Gastrocnemius medialis (tissue), 4 donors: Measurements from ENCODE around the gene FGF4. TPM values are rescaled to one million over a fixed set of nuclear protein-coding genes. Genes with fewer than 3 reads are reported as not detected.
"Not testable (repeated sequence)": the region's sequence is repeated elsewhere in the genome, so short reads cannot be mapped to it uniquely, and the experiment has no call there.

Source experiments
- ATAC-seq, 2 donors: fragments of 150-250 bp; one replicate each; pipeline ENCODE4 v1.9.1; 2016
- DNase-seq, 2 donors: peaks; one replicate each; pipeline ENCODE4 v3.0.0-alpha.2; 2019
- H3K27ac ChIP-seq, 4 donors: fragments of 200-600 bp; sonication (generic); 1 replicate in 1 of 4; 2 replicates in 3 of 4; pipeline ENCODE4 v1.5.1; 2016 to 2018; ENCODE audit warnings: mild to moderate bottlenecking in 2 of 4, moderate library complexity in 1 of 4
- H3K27me3 ChIP-seq, 3 donors: fragments of 200-600 bp; sonication (generic) in 2 of 3; 1 replicate in 1 of 3; 2 replicates in 2 of 3; pipeline versions ENCODE4 v1.5.1 to v1.6.0; 2016 to 2019; ENCODE audit warnings: mild to moderate bottlenecking in 1 of 3, moderate library complexity in 1 of 3
- H3K36me3 ChIP-seq, 2 donors: fragments of 200-600 bp; sonication (generic) in 1 of 2; one replicate each; pipeline ENCODE4 v1.5.1; 2017 to 2018
- H3K4me1 ChIP-seq, 2 donors: fragments of 200-600 bp; sonication (generic) in 1 of 2; one replicate each; pipeline ENCODE4 v1.5.1; 2016 to 2017; ENCODE audit warnings: mild to moderate bottlenecking in 2 of 2
- H3K4me3 ChIP-seq, 4 donors: fragments of 200-600 bp; sonication (generic) in 3 of 4; 1 replicate in 1 of 4; 2 replicates in 3 of 4; pipeline ENCODE4 v1.5.1; 2016 to 2019; ENCODE audit warnings: mild to moderate bottlenecking in 2 of 4
- H3K9me3 ChIP-seq, 3 donors: fragments of 200-600 bp; sonication (generic) in 2 of 3; 1 replicate in 1 of 3; 2 replicates in 2 of 3; pipeline ENCODE4 v1.5.1; 2016 to 2019
- POLR2A ChIP-seq, 2 donors: fragments of 450-650 bp; IDR thresholded peaks; one replicate each; pipeline ENCODE4 v1.6.1; 2017; ENCODE audit warnings: antibody characterized with exemption in 2 of 2, mild to moderate bottlenecking in 2 of 2, moderate library complexity in 2 of 2
- in situ Hi-C, 4 donors: fragments of 200-750 bp; cut with MboI; loops; one replicate each; pipeline versions ENCODE4 v1.15.0 to v1.8.0; 2017; ENCODE audit warnings: low sequenced_read_pairs in 4 of 4
- intact Hi-C: fragments of 100-400 bp; cut with DNase I; formaldehyde crosslinking; loops from one replicate; pipeline ENCODE4 v1.15.1; 2023; ENCODE audit warnings: low total_unique reads
- total RNA-seq, 4 donors: library from RNA; depleted of rRNA; stranded (reverse); fragments of >200 nt; gene quantifications; one replicate each; pipeline versions ENCODE4 v1.1.0 to v1.2.3, GENCODE V29; 2016
- TF ChIP-seq, protein P1 (sequence below), 5 experiments: fragments of 450-650 bp in 3 of 5; fragments of 200-600 bp in 2 of 5; sonication (generic) in 2 of 5; IDR thresholded peaks in 4 of 5; conservative IDR thresholded peaks in 1 of 5; 1 replicate in 4 of 5; 2 replicates in 1 of 5; pipeline ENCODE4 v1.5.1; 2016 to 2019; ENCODE audit warnings: antibody characterized with exemption in 5 of 5, mild to moderate bottlenecking in 3 of 5, moderate library complexity in 3 of 5

FGF4 gene
- total RNA-seq, 4 donors from 2014 or later: not detected

DNA sequence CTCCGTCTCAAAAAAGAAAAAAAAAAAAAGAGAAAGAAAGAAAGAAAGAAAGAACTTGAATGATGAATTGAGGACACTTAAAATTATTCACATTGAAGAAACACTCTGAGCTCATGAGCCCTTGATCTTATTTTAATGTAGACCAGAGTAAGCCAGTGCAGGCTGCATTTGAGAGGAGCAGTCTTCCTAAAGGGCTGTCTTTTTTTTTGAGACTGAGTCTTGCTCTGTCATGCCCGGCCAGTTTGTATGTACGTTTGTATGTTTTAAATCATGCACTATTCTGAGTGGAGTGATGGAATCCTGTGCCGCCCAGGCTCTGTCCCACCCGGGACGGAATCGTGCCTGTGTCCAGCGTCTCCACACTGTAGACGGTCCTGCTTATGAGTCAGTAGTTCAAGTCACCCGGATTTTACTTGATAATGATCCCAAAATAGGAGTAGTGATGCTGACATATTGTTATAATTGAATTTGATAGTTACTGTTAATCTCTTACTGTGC, 9.6 kb downstream of the FGF4 start:
- no peak for DNase-seq

DNA sequence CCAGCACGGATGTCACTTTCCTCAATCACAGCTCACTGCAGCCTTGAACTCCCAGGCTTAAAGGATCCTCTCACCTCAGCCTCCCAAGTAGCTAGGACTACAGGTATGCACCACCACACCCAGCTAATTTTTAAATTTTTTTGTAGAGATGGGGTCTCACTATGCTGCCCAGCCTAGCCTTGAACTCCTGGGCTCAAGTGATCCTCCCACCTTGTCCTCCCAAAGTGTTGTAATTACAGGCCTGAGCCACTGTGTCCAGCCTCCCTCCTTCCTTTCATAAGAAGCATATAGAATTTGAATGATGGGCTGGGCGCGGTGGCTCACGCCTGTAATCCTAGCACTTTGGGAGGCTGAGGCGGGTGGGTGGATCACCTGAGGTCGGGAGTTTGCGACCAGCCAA, 10.2 kb downstream of the FGF4 start:
- H3K9me3 ChIP-seq, intact Hi-C loops, ATAC-seq, H3K36me3 ChIP-seq, H3K4me3 ChIP-seq, H3K27ac ChIP-seq, in situ Hi-C loops, H3K4me1 ChIP-seq, DNase-seq: not testable (repeated sequence)
- H3K27me3 ChIP-seq: peaks cover 0 to 15% (median 15%) of the 10 kb centered on the region in 3 donors

More for the DNA sequence above, 9.6 kb downstream of the FGF4 start:
- peaks cover 0 to 21% (median 17%) of the 10 kb centered on the region in 3 donors for H3K27me3 ChIP-seq
- no peaks in the 10 kb centered on the region for H3K4me1 ChIP-seq
- H3K9me3 ChIP-seq: no peaks in the 10 kb centered on the region
- no peak overlapping the region for H3K4me3 ChIP-seq
- intact Hi-C loops (no loop called here), in situ Hi-C loops (no loop called here)
- no peak overlapping the region for H3K27ac ChIP-seq
- no peak for TF ChIP-seq POLR2A (IDR thresholded peaks at IDR 0.05)
- TF ChIP-seq, protein P1, sequence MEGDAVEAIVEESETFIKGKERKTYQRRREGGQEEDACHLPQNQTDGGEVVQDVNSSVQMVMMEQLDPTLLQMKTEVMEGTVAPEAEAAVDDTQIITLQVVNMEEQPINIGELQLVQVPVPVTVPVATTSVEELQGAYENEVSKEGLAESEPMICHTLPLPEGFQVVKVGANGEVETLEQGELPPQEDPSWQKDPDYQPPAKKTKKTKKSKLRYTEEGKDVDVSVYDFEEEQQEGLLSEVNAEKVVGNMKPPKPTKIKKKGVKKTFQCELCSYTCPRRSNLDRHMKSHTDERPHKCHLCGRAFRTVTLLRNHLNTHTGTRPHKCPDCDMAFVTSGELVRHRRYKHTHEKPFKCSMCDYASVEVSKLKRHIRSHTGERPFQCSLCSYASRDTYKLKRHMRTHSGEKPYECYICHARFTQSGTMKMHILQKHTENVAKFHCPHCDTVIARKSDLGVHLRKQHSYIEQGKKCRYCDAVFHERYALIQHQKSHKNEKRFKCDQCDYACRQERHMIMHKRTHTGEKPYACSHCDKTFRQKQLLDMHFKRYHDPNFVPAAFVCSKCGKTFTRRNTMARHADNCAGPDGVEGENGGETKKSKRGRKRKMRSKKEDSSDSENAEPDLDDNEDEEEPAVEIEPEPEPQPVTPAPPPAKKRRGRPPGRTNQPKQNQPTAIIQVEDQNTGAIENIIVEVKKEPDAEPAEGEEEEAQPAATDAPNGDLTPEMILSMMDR (IDR thresholded peaks at IDR 0.05 in 4 of 5, conservative IDR thresholded peaks at IDR 0.05 in 1 of 5): no peak
- no peaks in the 10 kb centered on the region for H3K36me3 ChIP-seq
- ATAC-seq: no peak

DNA sequence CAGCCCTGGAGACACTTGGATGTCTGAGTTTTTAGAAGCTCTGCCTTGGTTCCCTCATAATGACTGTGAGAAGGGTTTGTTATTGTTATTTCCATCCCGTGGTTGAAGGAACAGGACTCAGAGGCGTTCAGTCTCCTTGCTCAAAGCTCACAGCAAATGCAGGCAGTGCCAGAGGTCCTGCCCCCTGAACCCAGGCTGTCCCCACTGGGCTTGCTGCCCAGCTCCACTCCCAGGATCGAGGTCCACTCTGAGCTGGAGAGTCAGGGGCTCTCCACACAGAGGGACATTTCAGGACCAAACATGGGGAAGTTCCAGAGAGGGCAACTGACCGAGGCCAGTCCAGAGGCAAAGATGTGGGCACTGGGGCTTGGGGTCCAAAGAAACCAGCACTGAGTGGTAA, 14.8 kb downstream of the FGF4 start:
- Histone ChIP-seq H3K36me3 (no peaks in the 10 kb centered on the region), H3K9me3 (no peaks in the 10 kb centered on the region), H3K4me1 (no peaks in the 10 kb centered on the region), H3K27me3 (peaks cover 0 to 8% (median 6%) of the 10 kb centered on the region in 3 donors), H3K4me3 (no peak overlapping the region), H3K27ac (no peak overlapping the region)
- intact Hi-C loops (no loop called here), in situ Hi-C loops (no loop called here)
- DNase-seq: no peak
- TF ChIP-seq, protein P1 (IDR thresholded peaks at IDR 0.05 in 4 of 5, conservative IDR thresholded peaks at IDR 0.05 in 1 of 5): no peak
- no peak for TF ChIP-seq POLR2A (IDR thresholded peaks at IDR 0.05)
- ATAC-seq: no peak

DNA sequence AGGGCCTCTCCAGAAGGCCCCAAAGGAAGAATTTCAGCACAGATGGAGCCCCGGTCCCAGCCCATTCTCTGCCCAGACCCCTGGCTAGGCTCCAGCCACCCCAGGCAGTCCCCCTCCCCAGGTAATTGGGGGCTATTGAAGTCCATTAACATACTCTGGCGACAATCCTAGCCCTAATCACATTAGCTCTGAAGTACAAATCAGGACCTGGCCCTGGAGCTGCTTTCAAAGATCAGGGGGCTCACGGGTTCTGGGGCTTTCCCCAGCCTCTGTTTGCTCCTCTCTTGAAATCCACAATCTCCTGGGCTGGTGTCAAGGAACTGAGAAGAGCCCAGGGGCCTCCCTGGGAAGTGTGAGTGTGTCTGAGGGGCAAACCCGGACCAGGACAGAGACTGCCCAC, 22.3 kb downstream of the FGF4 start:
- Histone ChIP-seq H3K27ac (no peak overlapping the region), H3K9me3 (no peaks in the 10 kb centered on the region), H3K4me3 (no peak overlapping the region), H3K27me3 (peaks cover 0 to 4% (median 2%) of the 10 kb centered on the region in 3 donors), H3K36me3 (no peaks in the 10 kb centered on the region), H3K4me1 (no peaks in the 10 kb centered on the region)
- intact Hi-C loops (no loop called here), in situ Hi-C loops (no loop called here)
- no peak for ATAC-seq
- DNase-seq: no peak
- TF ChIP-seq, protein P1 (IDR thresholded peaks at IDR 0.05 in 4 of 5, conservative IDR thresholded peaks at IDR 0.05 in 1 of 5): no peak
- TF ChIP-seq POLR2A (IDR thresholded peaks at IDR 0.05): no peak

DNA sequence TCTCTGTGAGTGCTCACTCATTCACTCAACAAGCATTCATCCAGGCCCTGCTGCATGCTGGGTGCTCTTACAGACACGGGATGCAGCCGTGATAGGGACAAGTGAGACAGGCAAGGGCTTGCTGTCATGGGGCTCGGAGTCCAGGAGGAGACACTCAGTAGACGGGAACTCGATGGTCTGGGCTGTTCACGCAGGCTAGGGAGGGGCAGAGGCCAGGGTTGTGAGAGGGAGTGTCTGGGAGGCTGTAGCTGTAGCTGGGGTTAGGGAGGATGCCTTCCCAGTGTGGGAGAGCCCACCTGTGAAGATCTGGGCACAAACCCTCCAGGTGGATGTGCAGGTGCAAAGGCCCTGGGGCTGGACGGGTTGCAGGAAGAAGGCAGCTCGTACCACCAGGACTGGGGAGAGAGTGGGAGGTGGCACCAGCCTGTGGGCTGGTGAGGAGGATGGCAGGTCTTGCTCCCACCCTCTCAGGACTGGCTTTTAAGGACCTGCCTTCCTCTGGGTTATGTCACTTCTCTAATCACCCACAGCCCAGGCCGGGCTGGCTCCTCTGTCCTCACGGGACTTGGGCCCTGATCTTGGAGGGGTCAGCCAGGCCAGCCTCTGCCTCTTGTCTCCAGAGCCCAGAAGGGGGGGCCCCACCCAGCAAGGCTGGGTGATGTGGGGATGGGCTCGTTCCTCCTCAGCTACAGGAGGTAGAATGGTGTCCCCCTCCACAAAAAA, 24.1 kb downstream of the FGF4 start:
- intact Hi-C loops (no loop called here), in situ Hi-C loops (no loop called here)
- no peaks in the 10 kb centered on the region for H3K4me1 ChIP-seq
- no peak overlapping the region for H3K27ac ChIP-seq
- H3K9me3 ChIP-seq: no peaks in the 10 kb centered on the region
- DNase-seq (no peak), ATAC-seq (no peak)
- H3K4me3 ChIP-seq: no peak overlapping the region
- peaks cover 0 to 9% (median 6%) of the 10 kb centered on the region in 3 donors for H3K27me3 ChIP-seq
- no peaks in the 10 kb centered on the region for H3K36me3 ChIP-seq
- no peak for TF ChIP-seq POLR2A (IDR thresholded peaks at IDR 0.05)
- TF ChIP-seq, protein P1 (IDR thresholded peaks at IDR 0.05 in 4 of 5, conservative IDR thresholded peaks at IDR 0.05 in 1 of 5): no peak
